Loucy (cell line): ENCODE measurements around the gene VWA5B1.

Source experiments
- H2AFZ ChIP-seq: fragments of 200-600 bp; sonication (generic); 2 replicates; pipeline ENCODE4 v1.6.0; 2016; ENCODE audit warnings: antibody characterized with exemption, mild to moderate bottlenecking, low read length, moderate library complexity
- H3F3A ChIP-seq: fragments of 200-600 bp; 2 replicates; pipeline ENCODE4 v1.6.0; 2016; ENCODE audit warnings: antibody characterized with exemption, low read depth, mild to moderate bottlenecking
- H3K27me3 ChIP-seq: fragments of 200-600 bp; sonication (generic); 2 replicates; pipeline ENCODE4 v1.6.1; 2014; ENCODE audit warnings: low read length, mild to moderate bottlenecking; ENCODE audit not compliant: insufficient read depth, poor library complexity, severe bottlenecking
- H3K36me3 ChIP-seq: fragments of 200-600 bp; sonication (generic); 2 replicates; pipeline ENCODE4 v1.6.1; 2016; ENCODE audit warnings: low read length; ENCODE audit not compliant: insufficient read depth
- H3K4me1 ChIP-seq: fragments of 200-600 bp; sonication (generic); 2 replicates; pipeline ENCODE4 v1.5.1; 2014; ENCODE audit warnings: low read length, mild to moderate bottlenecking; ENCODE audit not compliant: insufficient read depth, poor library complexity, severe bottlenecking
- H3K4me2 ChIP-seq: fragments of 200-600 bp; sonication (generic); 2 replicates; pipeline ENCODE4 v1.6.0; 2014; ENCODE audit warnings: antibody characterized with exemption, low read length, low read depth, mild to moderate bottlenecking; ENCODE audit not compliant: poor library complexity, severe bottlenecking
- H3K4me3 ChIP-seq: fragments of 200-600 bp; sonication (generic); 2 replicates; pipeline ENCODE4 v1.5.1; 2014; ENCODE audit warnings: low read length, mild to moderate bottlenecking, mixed read lengths; ENCODE audit not compliant: poor library complexity, severe bottlenecking
- H3K79me2 ChIP-seq: fragments of 200-600 bp; sonication (generic); 2 replicates; pipeline ENCODE4 v1.6.1; 2014; ENCODE audit warnings: low read length; ENCODE audit not compliant: insufficient read depth
- H3K9ac ChIP-seq: fragments of 200-600 bp; sonication (generic); 2 replicates; pipeline ENCODE4 v1.6.0; 2014; ENCODE audit warnings: mild to moderate bottlenecking, low read depth, low read length, moderate library complexity; ENCODE audit not compliant: poor library complexity, severe bottlenecking
- H3K9me2 ChIP-seq: fragments of 200-600 bp; sonication (generic); replicated peaks from 2 replicates; pipeline ENCODE4 v1.6.1; 2016; ENCODE audit warnings: low read depth, low read length, mixed read lengths
- H3K9me3 ChIP-seq: fragments of 200-600 bp; sonication (generic); 2 replicates; pipeline ENCODE4 v1.6.1; 2014; ENCODE audit warnings: mild to moderate bottlenecking, antibody characterized with exemption, low read length, low read depth; ENCODE audit not compliant: insufficient read depth
- H4K20me1 ChIP-seq: fragments of 200-600 bp; sonication (generic); 2 replicates; pipeline ENCODE4 v1.6.0; 2014; ENCODE audit warnings: antibody characterized with exemption, low read length, mild to moderate bottlenecking; ENCODE audit not compliant: insufficient read depth, poor library complexity, severe bottlenecking
- CTCF ChIP-seq: fragments of 200-600 bp; sonication (generic); conservative IDR thresholded peaks from 2 replicates; pipeline ENCODE4 v1.5.1; 2014; ENCODE audit warnings: mild to moderate bottlenecking, antibody characterized with exemption, low read length
- EZH2phosphoT487 ChIP-seq: fragments of 200-600 bp; IDR thresholded peaks from 2 replicates; pipeline ENCODE4 v1.6.1; 2018; ENCODE audit warnings: antibody characterized with exemption, mild to moderate bottlenecking, moderate library complexity, borderline replicate concordance

VWA5B1 gene

GRCh38 chr1:20322825-20323612, 32.3 kb downstream of the VWA5B1 start:
- Histone ChIP-seq H3K9me2 (no peaks in the 10 kb centered on the region), H3K9me3 (no peaks in the 10 kb centered on the region), H3K9ac (no peak overlapping the region), H4K20me1 (no peaks in the 10 kb centered on the region), H3K36me3 (no peaks in the 10 kb centered on the region), H3K4me3 (no peak overlapping the region), H3K79me2 (no peaks in the 10 kb centered on the region), H3K4me1 (no peaks in the 10 kb centered on the region), H3K4me2 (no peak overlapping the region), H2AFZ (no peak overlapping the region), H3K27me3 (no peaks in the 10 kb centered on the region), H3F3A (no peaks in the 10 kb centered on the region)
- TF ChIP-seq CTCF: no peak
- no peak for TF ChIP-seq EZH2phosphoT487

- Histone ChIP-seq H4K20me1 (no peaks in the 10 kb centered on the region), H3F3A (no peaks in the 10 kb centered on the region), H3K79me2 (no peaks in the 10 kb centered on the region), H3K4me3 (no peak overlapping the region), H3K36me3 (no peaks in the 10 kb centered on the region), H3K9ac (no peak overlapping the region), H2AFZ (no peak overlapping the region), H3K27me3 (no peaks in the 10 kb centered on the region), H3K4me1 (no peaks in the 10 kb centered on the region), H3K4me2 (no peak overlapping the region), H3K9me3 (no peaks in the 10 kb centered on the region), H3K9me2 (no peaks in the 10 kb centered on the region)
- TF ChIP-seq CTCF: no peak
- no peak for TF ChIP-seq EZH2phosphoT487
Observed at GRCh38 chr1:20323613-20323920, 32.9 kb downstream of the VWA5B1 start.

- Histone ChIP-seq H3K9me2 (no peaks in the 10 kb centered on the region), H3F3A (no peaks in the 10 kb centered on the region), H2AFZ (no peak overlapping the region), H3K9ac (no peak overlapping the region), H3K4me1 (no peaks in the 10 kb centered on the region), H3K9me3 (no peaks in the 10 kb centered on the region), H3K36me3 (no peaks in the 10 kb centered on the region), H3K27me3 (no peaks in the 10 kb centered on the region), H3K4me3 (no peak overlapping the region), H3K79me2 (no peaks in the 10 kb centered on the region), H4K20me1 (no peaks in the 10 kb centered on the region), H3K4me2 (no peak overlapping the region)
- TF ChIP-seq CTCF (no peak), EZH2phosphoT487 (no peak)
Observed at GRCh38 chr1:20324704-20325406, 34.2 kb downstream of the VWA5B1 start.
